ENCODE data around the gene CFAP210. TPM values are rescaled to one million over a fixed set of nuclear protein-coding genes. Genes with fewer than 3 reads are reported as not detected.
"Not testable (repeated sequence)": the region's sequence is repeated elsewhere in the genome, so short reads cannot be mapped to it uniquely, and the experiment has no call there.

Gene CFAP210
- total and polyA plus RNA-seq, 4 donors: 1.2 to 7.2 (median 3.3) TPM

- 88% methylated on average over 1 of the region's 1 CpG for WGBS, 2 donors
Measured at GRCh38 chr2:169704160-169704708, 10.0 kb upstream of the CFAP210 start.

GRCh38 chr2:169702996-169703395 lies 8.8 kb upstream of the CFAP210 start:
- no peak for TF ChIP-seq CTCF (IDR thresholded peaks at IDR 0.05; ENCODE audit: control extremely low read depth, extremely low read depth)
- no peak for ATAC-seq (ENCODE audit: insufficient read depth, low FRiP score)
- WGBS, 2 donors: 61 to 96% methylated on average over 3 of the region's 3 CpGs
- Histone ChIP-seq H3K27me3 (ENCODE audit: control insufficient read depth in 3 of 3, insufficient read depth in 3 of 3, low read length in 2 of 3) (no peaks in the 10 kb centered on the region), H3K9me3 (ENCODE audit: control insufficient read depth in 4 of 4, insufficient read depth in 3 of 4, low read length in 3 of 4) (no peaks in the 10 kb centered on the region), H3K27ac (ENCODE audit: low read depth in 1 of 2, low read length in 1 of 2) (no peak overlapping the region), H3K36me3 (ENCODE audit: control insufficient read depth in 4 of 4, insufficient read depth in 4 of 4, low read length in 4 of 4) (peaks cover 0 to 6% (median 0%) of the 10 kb centered on the region in 4 donors), H3K4me1 (ENCODE audit: control insufficient read depth in 5 of 5, insufficient read depth in 5 of 5, low read length in 5 of 5) (peaks cover 0 to 4% (median 0%) of the 10 kb centered on the region in 5 donors), H3K9ac (ENCODE audit: insufficient read depth in 1 of 2, low read length in 2 of 2) (no peak overlapping the region), H3K4me3 (no peak overlapping the region)
- DNase-seq: no peak

More at GRCh38 chr2:169704160-169704708, 10.0 kb upstream of the CFAP210 start:
- H3K27ac ChIP-seq (ENCODE audit: low read depth in 1 of 2, low read length in 1 of 2): no peak overlapping the region
- no peak overlapping the region for H3K4me3 ChIP-seq
- peaks cover 0 to 3% (median 0%) of the 10 kb centered on the region in 4 donors for H3K36me3 ChIP-seq (ENCODE audit: control insufficient read depth in 4 of 4, insufficient read depth in 4 of 4, low read length in 4 of 4)
- no peaks in the 10 kb centered on the region for H3K27me3 ChIP-seq (ENCODE audit: control insufficient read depth in 3 of 3, insufficient read depth in 3 of 3, low read length in 2 of 3)
- ATAC-seq (ENCODE audit: insufficient read depth, low FRiP score): no peak
- DNase-seq: no peak
- H3K9ac ChIP-seq (ENCODE audit: insufficient read depth in 1 of 2, low read length in 2 of 2): no peak overlapping the region
- no peak for TF ChIP-seq CTCF (IDR thresholded peaks at IDR 0.05; ENCODE audit: control extremely low read depth, extremely low read depth)
- H3K9me3 ChIP-seq (ENCODE audit: control insufficient read depth in 4 of 4, insufficient read depth in 3 of 4, low read length in 3 of 4): no peaks in the 10 kb centered on the region
- peaks cover 0 to 4% (median 0%) of the 10 kb centered on the region in 5 donors for H3K4me1 ChIP-seq (ENCODE audit: control insufficient read depth in 5 of 5, insufficient read depth in 5 of 5, low read length in 5 of 5)

- not testable (repeated sequence) for H3K36me3 ChIP-seq (ENCODE audit: control insufficient read depth in 4 of 4, insufficient read depth in 4 of 4, low read length in 4 of 4); H3K9ac ChIP-seq (ENCODE audit: insufficient read depth in 1 of 2, low read length in 2 of 2); H3K4me1 ChIP-seq (ENCODE audit: control insufficient read depth in 5 of 5, insufficient read depth in 5 of 5, low read length in 5 of 5); DNase-seq; ATAC-seq (ENCODE audit: insufficient read depth, low FRiP score); H3K27me3 ChIP-seq (ENCODE audit: control insufficient read depth in 3 of 3, insufficient read depth in 3 of 3, low read length in 2 of 3); H3K9me3 ChIP-seq (ENCODE audit: control insufficient read depth in 4 of 4, insufficient read depth in 3 of 4, low read length in 3 of 4); H3K4me3 ChIP-seq; H3K27ac ChIP-seq (ENCODE audit: low read depth in 1 of 2, low read length in 1 of 2)
- 95% methylated on average over 2 of the region's 2 CpGs for WGBS, 2 donors
Measured at GRCh38 chr2:169699173-169699572, 5.0 kb upstream of the CFAP210 start.

GRCh38 chr2:169696381-169696780 lies 2.2 kb upstream of the CFAP210 start:
- Histone ChIP-seq H3K27me3 (ENCODE audit: control insufficient read depth in 3 of 3, insufficient read depth in 3 of 3, low read length in 2 of 3) (no peaks in the 10 kb centered on the region), H3K9ac (ENCODE audit: insufficient read depth in 1 of 2, low read length in 2 of 2) (no peak overlapping the region), H3K27ac (ENCODE audit: low read depth in 1 of 2, low read length in 1 of 2) (no peak overlapping the region), H3K4me3 (no peak overlapping the region), H3K36me3 (ENCODE audit: control insufficient read depth in 4 of 4, insufficient read depth in 4 of 4, low read length in 4 of 4) (peaks cover 0 to 3% (median 0%) of the 10 kb centered on the region in 4 donors), H3K4me1 (ENCODE audit: control insufficient read depth in 5 of 5, insufficient read depth in 5 of 5, low read length in 5 of 5) (peaks cover 0 to 15% (median 4%) of the 10 kb centered on the region in 5 donors), H3K9me3 (ENCODE audit: control insufficient read depth in 4 of 4, insufficient read depth in 3 of 4, low read length in 3 of 4) (no peaks in the 10 kb centered on the region)
- ATAC-seq (ENCODE audit: insufficient read depth, low FRiP score): no peak
- TF ChIP-seq CTCF (IDR thresholded peaks at IDR 0.05; ENCODE audit: control extremely low read depth, extremely low read depth): no peak
- DNase-seq: no peak
